ENCODE results near the gene SHISA7. TPM values are rescaled to one million over a fixed set of nuclear protein-coding genes. Genes with fewer than 3 reads are reported as not detected.

SHISA7 gene
- polyA plus RNA-seq, 1 donor from 2014 or later = not detected

- H3K4me3 Mint-ChIP-seq = peak within 1 kb of the TSS; percentile 82 to 98 (median 92)
- peaks cover 10 to 19% (median 15%) of the 10 kb centered on the region in 3 donors for H3K4me1 Mint-ChIP-seq
- H3K9me3 Mint-ChIP-seq = no peaks in the 10 kb centered on the region
- H3K27me3 Mint-ChIP-seq = no peaks in the 10 kb centered on the region
- H3K36me3 Mint-ChIP-seq = no peaks in the 10 kb centered on the region
- peak within 1 kb of the TSS; percentile 49 to 93 (median 92) for H3K27ac Mint-ChIP-seq
Observed at GRCh38 chr19:55461259-55461973, 18.3 kb upstream of the SHISA7 start, which contains the start of gene ISOC2. Gene ISOC2, minus strand, starts transcription at chr19:55461642. Its CDS starts 5,156 bp downstream, at chr19:55456486.

GRCh38 chr19:55460670-55461258 lies 17.7 kb upstream of the SHISA7 start:
- Mint-ChIP-seq H3K4me3 (peak overlapping the region; percentile 82 to 98 (median 92)), H3K9me3 (no peaks in the 10 kb centered on the region), H3K36me3 (no peaks in the 10 kb centered on the region), H3K4me1 (peaks cover 10 to 17% (median 15%) of the 10 kb centered on the region in 3 donors), H3K27ac (peak overlapping the region; percentile 23 to 77 (median 49)), H3K27me3 (no peaks in the 10 kb centered on the region)

- Mint-ChIP-seq H3K27ac (peak overlapping the region in 1 of 3 donors; percentile 49), H3K4me1 (peaks cover 10 to 17% (median 15%) of the 10 kb centered on the region in 3 donors), H3K9me3 (no peaks in the 10 kb centered on the region), H3K36me3 (peaks cover 2% of the 10 kb centered on the region), H3K4me3 (peak overlapping the region; percentile 55 to 98 (median 85)), H3K27me3 (no peaks in the 10 kb centered on the region)
Observed at GRCh38 chr19:55459950-55460657, 17.0 kb upstream of the SHISA7 start.

- H3K4me1 Mint-ChIP-seq = peaks cover 10 to 17% (median 15%) of the 10 kb centered on the region in 3 donors
- peaks cover 3% of the 10 kb centered on the region for H3K27me3 Mint-ChIP-seq
- no peak overlapping the region for H3K27ac Mint-ChIP-seq
- peaks cover 0 to 1% (median 0%) of the 10 kb centered on the region in 3 donors for H3K9me3 Mint-ChIP-seq
- peaks cover 5% of the 10 kb centered on the region for H3K36me3 Mint-ChIP-seq
- peak overlapping the region in 2 of 4 donors; percentile 82 to 88 for H3K4me3 Mint-ChIP-seq
Observed at GRCh38 chr19:55459551-55459949, 16.4 kb upstream of the SHISA7 start.

GRCh38 chr19:55457683-55458457 lies 14.8 kb upstream of the SHISA7 start:
- peaks cover 6% of the 10 kb centered on the region for H3K27me3 Mint-ChIP-seq
- H3K4me3 Mint-ChIP-seq = peak overlapping the region in 2 of 4 donors; percentile 33 to 52
- peaks cover 10 to 23% (median 18%) of the 10 kb centered on the region in 3 donors for H3K4me1 Mint-ChIP-seq
- no peak overlapping the region for H3K27ac Mint-ChIP-seq
- peaks cover 0 to 1% (median 0%) of the 10 kb centered on the region in 3 donors for H3K9me3 Mint-ChIP-seq
- peaks cover 15% of the 10 kb centered on the region for H3K36me3 Mint-ChIP-seq

GRCh38 chr19:55456347-55456746 lies 13.2 kb upstream of the SHISA7 start:
- Mint-ChIP-seq H3K9me3 (peaks cover 0 to 1% (median 0%) of the 10 kb centered on the region in 3 donors), H3K4me1 (peaks cover 4 to 20% (median 14%) of the 10 kb centered on the region in 3 donors), H3K27me3 (peaks cover 11% of the 10 kb centered on the region), H3K4me3 (peak overlapping the region in 1 of 4 donors; percentile 8), H3K27ac (no peak overlapping the region), H3K36me3 (peaks cover 15% of the 10 kb centered on the region)

- H3K27me3 Mint-ChIP-seq = peaks cover 11% of the 10 kb centered on the region
- H3K4me1 Mint-ChIP-seq = peaks cover 4 to 17% (median 14%) of the 10 kb centered on the region in 3 donors
- H3K4me3 Mint-ChIP-seq = no peak overlapping the region
- H3K9me3 Mint-ChIP-seq = peaks cover 0 to 1% (median 0%) of the 10 kb centered on the region in 3 donors
- peak overlapping the region in 1 of 3 donors; percentile 89 for H3K27ac Mint-ChIP-seq
- H3K36me3 Mint-ChIP-seq = peaks cover 15% of the 10 kb centered on the region
Observed at GRCh38 chr19:55455576-55456235, 12.6 kb upstream of the SHISA7 start.

GRCh38 chr19:55454787-55455243 lies 11.7 kb upstream of the SHISA7 start:
- H3K27ac Mint-ChIP-seq = peak overlapping the region in 1 of 3 donors; percentile 89
- peaks cover 13% of the 10 kb centered on the region for H3K27me3 Mint-ChIP-seq
- peaks cover 0 to 11% (median 6%) of the 10 kb centered on the region in 3 donors for H3K4me1 Mint-ChIP-seq
- H3K4me3 Mint-ChIP-seq = peak overlapping the region in 1 of 4 donors; percentile 60
- H3K36me3 Mint-ChIP-seq = peaks cover 15% of the 10 kb centered on the region
- H3K9me3 Mint-ChIP-seq = peaks cover 0 to 1% (median 0%) of the 10 kb centered on the region in 3 donors

- peaks cover 0 to 10% (median 6%) of the 10 kb centered on the region in 3 donors for H3K4me1 Mint-ChIP-seq
- H3K9me3 Mint-ChIP-seq = peaks cover 0 to 1% (median 0%) of the 10 kb centered on the region in 3 donors
- peak overlapping the region in 1 of 3 donors; percentile 89 for H3K27ac Mint-ChIP-seq
- peak overlapping the region in 2 of 4 donors; percentile 47 to 70 for H3K4me3 Mint-ChIP-seq
- peaks cover 15% of the 10 kb centered on the region for H3K36me3 Mint-ChIP-seq
- H3K27me3 Mint-ChIP-seq = peaks cover 13% of the 10 kb centered on the region
Observed at GRCh38 chr19:55453511-55454260, 10.6 kb upstream of the SHISA7 start.

GRCh38 chr19:55452749-55453346 lies 9.7 kb upstream of the SHISA7 start:
- Mint-ChIP-seq H3K27me3 (peaks cover 13% of the 10 kb centered on the region), H3K9me3 (peaks cover 0 to 1% (median 0%) of the 10 kb centered on the region in 3 donors), H3K4me1 (peaks cover 0 to 10% (median 6%) of the 10 kb centered on the region in 3 donors), H3K4me3 (peak overlapping the region in 1 of 4 donors; percentile 72), H3K27ac (peak overlapping the region in 1 of 3 donors; percentile 14), H3K36me3 (peaks cover 15% of the 10 kb centered on the region)

- Mint-ChIP-seq H3K9me3 (peaks cover 0 to 1% (median 0%) of the 10 kb centered on the region in 3 donors), H3K36me3 (peaks cover 15% of the 10 kb centered on the region), H3K27me3 (peaks cover 13% of the 10 kb centered on the region), H3K27ac (no peak overlapping the region), H3K4me3 (peak overlapping the region in 1 of 4 donors; percentile 90), H3K4me1 (peaks cover 0 to 10% (median 6%) of the 10 kb centered on the region in 3 donors)
Observed at GRCh38 chr19:55451965-55452748, 9.1 kb upstream of the SHISA7 start.
